Natural killer cell treated with Interleukin-12 subunit alpha and Interleukin-12 subunit beta and Interleukin-15 and Interleukin-18, amount 100 ng/mL, for 72 hours (primary cell): ENCODE results near the gene CPT1C. TPM values are rescaled to one million over a fixed set of nuclear protein-coding genes. Genes with fewer than 3 reads are reported as not detected.

ENCODE experiments used
- ATAC-seq, 2 donors: fragments of 150-1000 bp; cut with Tn5 transposase in 1 of 2; sonication (Bioruptor Pico), chemical (Tn5 transposase) in 1 of 2; 2 replicates each; pipeline ENCODE4 v1.10.0; 2021
- DNase-seq: peaks from one replicate; pipeline ENCODE4 v3.0.0; 2022; ENCODE audit warnings: low spot score
- H3K27ac Mint-ChIP-seq, 2 donors: 1 replicate in 1 of 2; 2 replicates in 1 of 2; pipeline ENCODE4 v1.8.0; 2022; ENCODE audit warnings: mixed read lengths in 2 of 2, mild to moderate bottlenecking in 1 of 2, moderate library complexity in 1 of 2
- H3K27me3 Mint-ChIP-seq, 2 donors: 1 replicate in 1 of 2; 2 replicates in 1 of 2; pipeline ENCODE4 v1.8.0; 2022; ENCODE audit warnings: mixed read lengths in 2 of 2
- H3K36me3 Mint-ChIP-seq: one replicate; pipeline ENCODE4 v1.8.0; 2022; ENCODE audit warnings: mixed read lengths
- H3K4me1 Mint-ChIP-seq, 2 donors: 1 replicate in 1 of 2; 2 replicates in 1 of 2; pipeline ENCODE4 v1.8.0; 2022; ENCODE audit warnings: low read depth in 2 of 2, mixed read lengths in 2 of 2, mild to moderate bottlenecking in 1 of 2
- H3K4me3 Mint-ChIP-seq: one replicate; pipeline ENCODE4 v1.8.0; 2022; ENCODE audit warnings: mixed read lengths
- H3K9me3 Mint-ChIP-seq: 2 replicates; pipeline ENCODE4 v1.8.0; 2022; ENCODE audit warnings: mixed read lengths
- total RNA-seq, 2 donors: library from RNA; stranded (reverse); gene quantifications; one replicate each; pipeline ENCODE4 v1.2.3, GENCODE V29; 2022

The CPT1C gene
- total RNA-seq, 2 donors from 2014 or later, result 0.52 to 2.7 TPM

DNA sequence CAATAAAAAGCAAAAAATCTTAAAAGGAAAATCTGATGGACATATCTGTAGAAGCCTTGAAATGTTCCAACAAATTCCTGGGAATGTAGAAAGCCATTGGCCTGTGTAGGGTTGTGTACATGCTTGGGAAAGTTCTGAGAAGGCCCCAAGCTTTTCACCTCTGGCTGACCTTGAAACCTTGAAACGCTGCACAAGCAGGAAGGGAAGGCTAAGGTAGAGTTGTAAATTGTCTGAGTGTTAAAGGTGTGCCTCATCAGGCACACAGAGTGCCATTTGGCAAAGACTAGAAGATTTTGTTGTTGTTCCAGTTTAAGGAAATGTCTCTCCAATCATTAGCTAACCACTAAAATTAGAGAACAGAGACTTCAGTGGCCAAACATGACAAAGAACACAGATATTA lies 61.8 kb downstream of the CPT1C start:
- no peak overlapping the region for H3K4me3 Mint-ChIP-seq
- ATAC-seq, result no peak
- H3K27ac Mint-ChIP-seq, result no peak overlapping the region
- H3K27me3 Mint-ChIP-seq, result no peaks in the 10 kb centered on the region
- DNase-seq, result no peak
- H3K4me1 Mint-ChIP-seq, result peaks cover 5 to 8% of the 10 kb centered on the region in 2 donors
- H3K36me3 Mint-ChIP-seq, result no peaks in the 10 kb centered on the region
- H3K9me3 Mint-ChIP-seq, result no peaks in the 10 kb centered on the region

DNA sequence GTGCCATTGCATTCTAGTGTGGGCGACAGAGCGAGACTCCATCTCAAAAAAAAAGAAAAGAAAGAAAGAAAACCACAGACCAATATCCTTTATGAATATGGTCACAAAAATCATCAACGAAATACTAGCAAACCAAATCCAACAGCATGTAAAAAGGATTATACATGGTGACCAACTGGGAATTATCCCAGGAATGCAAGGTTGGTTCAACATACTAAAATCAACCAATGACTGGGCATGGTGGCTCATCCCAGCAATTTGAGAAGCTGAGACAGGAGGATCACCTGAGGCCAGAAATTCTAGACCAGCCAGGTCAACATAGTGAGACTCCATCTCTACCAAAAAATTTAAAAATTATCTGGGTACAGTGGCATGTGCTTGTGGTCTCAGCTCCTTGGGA lies 65.0 kb downstream of the CPT1C start:
- no peaks in the 10 kb centered on the region for H3K4me1 Mint-ChIP-seq
- no peaks in the 10 kb centered on the region for H3K27me3 Mint-ChIP-seq
- H3K9me3 Mint-ChIP-seq, result no peaks in the 10 kb centered on the region
- no peaks in the 10 kb centered on the region for H3K36me3 Mint-ChIP-seq
- H3K4me3 Mint-ChIP-seq, result no peak overlapping the region
- no peak for DNase-seq
- ATAC-seq, result no peak
- H3K27ac Mint-ChIP-seq, result no peak overlapping the region

DNA sequence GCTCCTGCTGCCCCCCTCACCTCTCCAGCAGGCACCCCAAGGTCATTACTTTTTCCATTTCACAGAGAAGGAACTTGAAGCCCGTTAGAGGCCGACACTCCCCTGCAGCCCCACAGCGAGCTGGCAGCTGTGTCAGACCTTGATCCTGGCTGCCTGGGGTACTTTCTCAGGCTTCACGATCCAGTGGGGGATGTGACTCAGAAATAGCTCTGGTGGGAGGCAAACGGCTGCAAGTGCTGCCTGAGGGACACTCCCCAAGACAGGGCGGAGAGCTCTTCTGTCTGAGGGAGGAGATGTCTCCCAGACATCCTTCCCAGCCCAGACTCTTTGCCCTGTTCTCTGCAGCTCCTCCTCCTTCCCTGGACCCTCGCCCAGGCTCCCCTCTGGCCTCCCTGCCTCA lies 67.4 kb downstream of the CPT1C start:
- no peaks in the 10 kb centered on the region for H3K9me3 Mint-ChIP-seq
- H3K36me3 Mint-ChIP-seq, result no peaks in the 10 kb centered on the region
- no peaks in the 10 kb centered on the region for H3K4me1 Mint-ChIP-seq
- H3K27ac Mint-ChIP-seq, result no peak overlapping the region
- H3K4me3 Mint-ChIP-seq, result no peak overlapping the region
- DNase-seq (no peak), ATAC-seq (no peak)
- no peaks in the 10 kb centered on the region for H3K27me3 Mint-ChIP-seq

DNA sequence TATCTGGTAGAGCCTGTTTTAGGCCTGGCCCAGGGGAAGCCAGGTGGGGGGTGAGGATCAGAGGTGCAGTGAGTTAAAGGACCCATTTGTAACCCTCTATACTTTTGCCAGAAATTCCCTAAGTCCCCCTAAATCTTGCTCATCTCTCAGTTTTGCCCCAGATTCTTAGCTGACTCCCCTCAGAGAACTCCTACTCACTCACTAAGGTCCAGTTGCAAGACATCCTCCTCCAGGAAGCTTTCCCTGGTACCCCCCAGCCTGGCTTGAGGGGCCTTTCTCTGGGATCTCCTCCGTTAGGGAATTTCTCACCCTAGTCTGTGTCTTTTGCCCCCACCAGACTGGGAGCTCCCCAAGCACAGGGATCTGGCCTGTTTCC lies 70.3 kb downstream of the CPT1C start:
- no peaks in the 10 kb centered on the region for H3K27me3 Mint-ChIP-seq
- H3K9me3 Mint-ChIP-seq, result no peaks in the 10 kb centered on the region
- DNase-seq (no peak), ATAC-seq (no peak)
- peaks cover 2 to 4% of the 10 kb centered on the region in 2 donors for H3K4me1 Mint-ChIP-seq
- no peaks in the 10 kb centered on the region for H3K36me3 Mint-ChIP-seq
- peak overlapping the region; percentile 39 to 43 for H3K27ac Mint-ChIP-seq
- H3K4me3 Mint-ChIP-seq, result no peak overlapping the region

DNA sequence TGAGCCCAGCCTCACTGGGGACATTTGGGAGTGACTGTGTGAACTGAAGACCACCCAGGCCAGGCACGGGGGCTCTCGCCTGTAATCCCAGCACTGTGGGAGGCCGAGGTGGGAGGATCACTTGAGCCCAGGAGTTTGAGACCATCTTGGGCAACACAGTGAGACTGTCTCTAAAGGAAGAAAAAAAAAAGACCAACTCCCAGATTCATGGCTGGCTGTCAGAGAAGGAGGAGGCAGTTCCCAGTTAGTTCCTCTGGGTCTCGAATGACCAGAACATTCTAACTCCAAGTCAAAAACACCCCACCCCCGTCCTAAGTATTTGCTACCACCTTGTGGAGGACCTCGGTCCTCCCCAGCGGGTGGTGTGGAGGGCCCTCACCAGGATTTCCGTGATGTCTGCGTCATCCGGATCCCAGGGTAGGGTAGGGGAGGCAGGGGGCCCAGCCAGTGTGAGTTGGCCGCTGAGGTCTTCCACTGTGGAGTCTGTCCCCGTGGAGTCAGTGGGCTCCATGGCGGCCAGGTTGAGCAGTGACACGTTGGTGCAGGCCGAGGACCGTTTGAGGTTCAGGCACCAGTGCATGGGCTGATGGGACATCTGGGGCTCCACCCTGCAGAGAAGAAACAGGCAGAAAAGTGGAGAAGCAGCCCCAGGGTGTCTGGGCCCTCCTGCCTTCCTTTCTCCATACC lies 70.9 kb downstream of the CPT1C start:
- no peaks in the 10 kb centered on the region for H3K9me3 Mint-ChIP-seq
- ATAC-seq, result no peak
- peaks cover 5 to 8% of the 10 kb centered on the region in 2 donors for H3K4me1 Mint-ChIP-seq
- no peaks in the 10 kb centered on the region for H3K27me3 Mint-ChIP-seq
- DNase-seq, result no peak
- H3K27ac Mint-ChIP-seq, result peak overlapping the region; percentile 39 to 43
- H3K4me3 Mint-ChIP-seq, result no peak overlapping the region
- no peaks in the 10 kb centered on the region for H3K36me3 Mint-ChIP-seq

DNA sequence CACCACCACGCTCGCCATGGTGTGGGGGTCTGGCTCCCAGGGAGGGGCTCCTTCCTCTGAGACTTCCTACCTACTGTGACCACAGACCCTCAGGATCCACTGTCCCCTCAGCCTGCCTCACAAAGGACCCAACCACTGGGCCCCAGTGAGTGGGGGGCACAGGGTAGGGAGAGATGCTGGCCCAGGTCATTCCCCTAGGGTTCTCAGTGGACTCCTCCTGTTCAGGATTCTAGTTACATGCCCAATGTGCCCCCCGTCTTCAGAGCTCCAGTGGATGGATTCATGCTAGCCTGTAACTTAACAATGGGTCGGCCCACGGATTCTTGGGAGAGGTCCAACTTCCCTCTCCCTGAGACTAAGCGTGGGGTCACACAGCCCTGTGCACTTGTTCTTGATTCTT lies 72.3 kb downstream of the CPT1C start, which contains the start of gene TSKS:
TSKS (minus strand) TSS at position 77 of the 400 bp plus-strand sequence; CDS start at position 18, 59 bp downstream.
- no peaks in the 10 kb centered on the region for H3K27me3 Mint-ChIP-seq
- H3K36me3 Mint-ChIP-seq, result no peaks in the 10 kb centered on the region
- peaks cover 16 to 20% of the 10 kb centered on the region in 2 donors for H3K4me1 Mint-ChIP-seq
- H3K9me3 Mint-ChIP-seq, result no peaks in the 10 kb centered on the region
- no peak for ATAC-seq
- no peak within 1 kb of the TSS for H3K4me3 Mint-ChIP-seq
- H3K27ac Mint-ChIP-seq, result peak within 1 kb of the TSS; percentile 39 to 64
- DNase-seq, result no peak

Other genes starting within 250 kb of the CPT1C start
- not detected for gene SLC17A7, start 249.6 kb upstream of the CPT1C start, total RNA-seq
- gene PIH1D1, start 239.3 kb upstream of the CPT1C start, total RNA-seq, result 100 to 1,000 TPM; 110 to 170 TPM
- 10 to 100 TPM; 29.0 to 65.2 TPM for gene ALDH16A1, start 237.9 kb upstream of the CPT1C start, total RNA-seq
- gene FLT3LG, start 216.9 kb upstream of the CPT1C start, total RNA-seq, result 10 to 100 TPM; 33.5 to 80.4 TPM
- gene RPL13A, start 203.5 kb upstream of the CPT1C start, total RNA-seq, result 1,000 to 10,000 TPM; 1,861 to 2,042 TPM
- gene RPS11, start 194.7 kb upstream of the CPT1C start, total RNA-seq, result 1,000 to 10,000 TPM; 1,165 to 1,334 TPM
- gene FCGRT, start 178.5 kb upstream of the CPT1C start, total RNA-seq, result 1 to 10 TPM; 1.6 to 3.0 TPM
- 1 to 10 TPM; 1.6 to 2.0 TPM for gene RCN3, start 163.1 kb upstream of the CPT1C start, total RNA-seq
- gene NOSIP, start 110.6 kb upstream of the CPT1C start, total RNA-seq, result 10 to 100 TPM; 70.6 to 75.2 TPM
- 1 to 10 TPM in 1 of 2 donors, under 1 TPM in 1; 0.81 to 1.5 TPM for gene PRRG2, start 109.8 kb upstream of the CPT1C start, total RNA-seq
- 10 to 100 TPM; 29.7 to 45.7 TPM for gene PRR12, start 99.9 kb upstream of the CPT1C start, total RNA-seq
- 10 to 100 TPM in 1 of 2 donors, 1 to 10 TPM in 1; 4.1 to 10.4 TPM for gene RRAS, start 51.0 kb upstream of the CPT1C start, total RNA-seq
- gene SCAF1, start 48.9 kb upstream of the CPT1C start, total RNA-seq, result 100 to 1,000 TPM in 1 of 2 donors, 10 to 100 TPM in 1; 75.8 to 106 TPM
- gene IRF3, start 25.3 kb upstream of the CPT1C start, total RNA-seq, result 100 to 1,000 TPM; 167 to 185 TPM
- gene BCL2L12, start 25.2 kb upstream of the CPT1C start, total RNA-seq, result 10 to 100 TPM; 45.9 to 98.0 TPM
- 100 to 1,000 TPM; 268 to 457 TPM for gene PRMT1, start 13.8 kb upstream of the CPT1C start, total RNA-seq
- gene ADM5, start 1.5 kb upstream of the CPT1C start, total RNA-seq, result 10 to 100 TPM in 1 of 2 donors, 1 to 10 TPM in 1; 5.7 to 18.5 TPM
- gene TSKS, start 72.2 kb downstream of the CPT1C start, total RNA-seq, result under 1 TPM; 0.38 to 0.53 TPM
- 100 to 1,000 TPM; 131 to 142 TPM for gene AP2A1, start 75.9 kb downstream of the CPT1C start, total RNA-seq
- 10 to 100 TPM; 10.7 to 18.0 TPM for gene FUZ, start 122.2 kb downstream of the CPT1C start, total RNA-seq
- gene MED25, start 127.2 kb downstream of the CPT1C start, total RNA-seq, result 10 to 100 TPM; 48.0 to 64.6 TPM
- gene PTOV1, start 160.0 kb downstream of the CPT1C start, total RNA-seq, result 10 to 100 TPM; 64.6 to 78.0 TPM
- 100 to 1,000 TPM; 146 to 205 TPM for gene PNKP, start 176.5 kb downstream of the CPT1C start, total RNA-seq
- gene AKT1S1, start 186.2 kb downstream of the CPT1C start, total RNA-seq, result 10 to 100 TPM; 16.8 to 32.1 TPM
- gene TBC1D17, start 186.6 kb downstream of the CPT1C start, total RNA-seq, result 10 to 100 TPM; 26.0 to 34.0 TPM
- gene IL4I1, start 205.8 kb downstream of the CPT1C start, total RNA-seq, result 10 to 100 TPM in 1 of 2 donors, 1 to 10 TPM in 1; 2.4 to 15.1 TPM
- gene ATF5, start 238.1 kb downstream of the CPT1C start, total RNA-seq, result 10 to 100 TPM; 12.1 to 12.4 TPM
- 100 to 1,000 TPM; 109 to 187 TPM for gene NUP62, start 238.4 kb downstream of the CPT1C start, total RNA-seq